Spinal cord (tissue), 10 donors: ENCODE data around the gene NCF4. TPM values are rescaled to one million over a fixed set of nuclear protein-coding genes. Genes with fewer than 3 reads are reported as not detected.

Experiments used
- DNase-seq, 6 donors: peaks; one replicate each; pipeline versions ENCODE4 v3.0.0 to v3.0.0-alpha.2; 2013 to 2015; ENCODE audit warnings: low spot score in 6 of 6, low read depth in 4 of 6
- H3K27ac ChIP-seq: one replicate; pipeline ENCODE4 v1.5.1; 2013; ENCODE audit warnings: low read depth, low read length, control low read depth
- H3K27me3 ChIP-seq: one replicate; pipeline ENCODE4 v1.6.1; 2013; ENCODE audit warnings: low read length; ENCODE audit not compliant: control insufficient read depth, insufficient read depth
- H3K36me3 ChIP-seq: one replicate; pipeline ENCODE4 v1.6.1; 2013; ENCODE audit warnings: low read length; ENCODE audit not compliant: control insufficient read depth, insufficient read depth
- H3K4me1 ChIP-seq: one replicate; pipeline ENCODE4 v1.6.1; 2013; ENCODE audit warnings: low read length; ENCODE audit not compliant: control insufficient read depth, insufficient read depth
- H3K4me3 ChIP-seq: one replicate; pipeline ENCODE4 v1.5.1; 2013; ENCODE audit warnings: low read depth, low read length, control low read depth
- H3K9me3 ChIP-seq: one replicate; pipeline ENCODE4 v1.6.1; 2013; ENCODE audit warnings: low read length; ENCODE audit not compliant: control insufficient read depth, insufficient read depth
- WGBS: methylation state at CpG from one replicate; pipeline ENCODE4 v1.1.5; 2013; ENCODE audit warnings: missing lambda C conversion rate; ENCODE audit not compliant: insufficient coverage; 5-methylcytosine and 5-hydroxymethylcytosine counted together
- polyA plus RNA-seq, 2 donors: library from polyadenylated mRNA; unstranded; fragments of 120-200 nt; gene quantifications; one replicate each; pipeline ENCODE4 v1.2.1, GENCODE V29; 2013; ENCODE audit not compliant: insufficient read length in 2 of 2
- total RNA-seq, 2 donors: library from RNA; depleted of rRNA in 1 of 2; stranded (reverse); fragments of 120-200 nt in 1 of 2; fragments of >200 nt in 1 of 2; gene quantifications; one replicate each; pipeline versions ENCODE4 v1.2.3 to v1.2.4, GENCODE V29; 2013 to 2014
- donor health status: healthy.

NCF4 gene
- total and polyA plus RNA-seq, 4 donors, result 3.4 to 9.0 (median 5.3) TPM

DNA sequence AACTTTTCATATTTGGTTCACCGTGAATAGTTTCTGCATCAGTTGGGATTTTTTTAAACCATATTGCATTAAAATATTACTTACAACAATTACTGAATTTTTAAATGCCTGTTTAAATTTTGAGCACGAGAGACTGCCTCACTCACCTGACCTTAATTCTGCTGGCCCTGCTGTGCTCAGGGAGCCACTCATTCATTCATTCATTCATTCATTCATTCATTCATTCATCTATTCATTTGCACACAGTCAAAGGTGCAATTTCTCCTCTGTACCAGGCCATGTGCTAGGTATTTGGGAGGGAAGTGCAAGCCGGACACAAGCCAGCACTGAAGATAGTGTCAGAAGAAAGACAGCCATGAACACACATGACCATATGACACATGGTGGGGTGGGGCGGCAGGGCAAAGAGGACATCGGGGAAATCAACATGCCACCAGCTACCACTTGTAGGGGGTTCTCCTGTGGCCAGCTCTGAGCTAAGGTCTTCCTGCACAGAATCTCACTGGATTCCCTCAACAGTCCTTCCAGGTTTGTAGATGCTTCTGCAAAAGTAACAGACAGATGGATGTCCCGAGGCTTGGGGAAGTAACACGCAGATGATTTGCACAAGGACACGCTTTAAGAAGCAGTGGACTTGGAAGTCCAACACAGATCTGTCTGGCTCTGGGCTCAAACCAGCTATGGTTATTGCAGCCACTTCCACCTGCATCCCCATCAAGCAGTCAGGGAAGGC, 52.1 kb downstream of the NCF4 start:
- Histone ChIP-seq H3K27ac (no peak overlapping the region), H3K36me3 (no peaks in the 10 kb centered on the region), H3K4me3 (no peak overlapping the region), H3K9me3 (no peaks in the 10 kb centered on the region), H3K27me3 (no peaks in the 10 kb centered on the region), H3K4me1 (no peaks in the 10 kb centered on the region)
- 93% methylated on average over 7 of the region's 8 CpGs for WGBS
- DNase-seq, result no peak

DNA sequence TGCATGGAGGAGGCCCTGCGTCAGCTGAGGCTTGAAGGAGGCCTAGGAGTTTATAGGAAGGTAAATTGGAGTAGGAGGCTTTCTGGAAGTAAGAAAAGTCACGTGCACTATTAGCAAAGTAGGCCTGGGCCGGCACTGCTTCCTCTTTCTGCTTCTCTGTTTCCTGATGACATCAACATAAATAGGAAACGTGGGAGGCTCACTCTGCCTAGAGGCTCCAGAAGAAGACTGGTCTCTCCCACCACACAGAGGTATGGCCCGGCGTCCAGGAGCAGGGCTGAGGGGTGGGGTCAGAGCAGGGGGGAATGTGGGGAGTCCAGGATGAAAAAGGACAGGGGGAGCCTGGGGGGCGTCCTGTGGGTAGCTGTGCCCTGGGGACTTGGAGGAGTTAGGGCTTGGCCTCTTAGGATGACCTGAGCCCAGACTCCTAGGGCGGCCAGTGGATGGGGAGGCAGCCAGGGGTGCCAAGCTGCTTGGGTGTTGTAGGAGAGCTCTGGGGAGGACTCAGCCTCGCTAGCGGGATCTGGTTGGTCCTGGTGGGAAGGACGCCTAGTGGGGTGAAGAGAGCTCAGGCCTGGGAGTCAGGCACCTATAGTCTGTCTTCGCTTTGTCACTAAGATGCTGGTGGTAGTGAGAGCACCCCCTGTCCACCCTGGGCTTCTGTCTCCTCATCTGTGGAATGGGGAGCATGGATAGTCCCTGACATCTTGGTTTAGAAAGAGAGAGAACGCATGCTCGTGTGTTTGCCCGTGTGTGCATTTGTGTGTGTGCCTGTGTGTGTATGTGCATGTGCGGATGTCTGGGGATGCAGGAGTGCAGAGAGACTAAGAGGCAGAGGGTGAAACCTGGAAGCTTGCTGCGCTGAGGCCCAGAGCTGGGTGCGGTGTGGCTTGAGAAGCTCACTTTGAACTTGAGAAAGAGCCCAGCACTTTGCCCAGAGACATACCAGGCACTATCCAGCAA, 52.9 kb downstream of the NCF4 start, which contains the start of gene CSF2RB:
TSS of gene CSF2RB (plus strand) at position 202 of the 963 bp plus-strand sequence. CDS start 8,580 bp downstream, outside the sequence.
- Histone ChIP-seq H3K4me3 (no peak within 1 kb of the TSS), H3K4me1 (no peaks in the 10 kb centered on the region), H3K27ac (no peak within 1 kb of the TSS), H3K36me3 (no peaks in the 10 kb centered on the region), H3K9me3 (no peaks in the 10 kb centered on the region), H3K27me3 (no peaks in the 10 kb centered on the region)
- WGBS, result 86% methylated on average over 12 of the region's 18 CpGs
- DNase-seq, result peak in 1 of 6 donors; percentile 10

DNA sequence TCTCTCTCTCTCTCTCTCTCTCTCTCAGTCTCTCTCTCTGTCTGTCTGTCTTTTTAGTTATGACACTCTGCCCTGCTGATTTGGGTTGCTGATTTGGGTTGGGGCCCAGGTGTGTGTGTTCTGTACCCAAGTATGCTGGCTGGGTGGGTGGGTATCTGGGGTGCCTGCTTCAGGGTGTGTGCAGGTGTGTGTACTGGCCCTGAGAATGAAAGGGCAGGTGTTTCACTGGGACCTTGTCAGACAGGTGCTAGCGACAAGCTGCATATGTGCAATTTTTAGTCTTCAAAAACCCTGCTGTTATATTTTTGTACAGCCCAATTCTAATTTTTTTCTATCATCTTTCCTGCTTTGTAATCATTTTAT, 53.6 kb downstream of the NCF4 start:
- H3K9me3 ChIP-seq, result no peaks in the 10 kb centered on the region
- no peak for DNase-seq
- no peaks in the 10 kb centered on the region for H3K4me1 ChIP-seq
- H3K27ac ChIP-seq, result no peak overlapping the region
- no peaks in the 10 kb centered on the region for H3K27me3 ChIP-seq
- no CpG with 5 or more reads among the region's 1 CpG for WGBS
- no peaks in the 10 kb centered on the region for H3K36me3 ChIP-seq
- no peak overlapping the region for H3K4me3 ChIP-seq

DNA sequence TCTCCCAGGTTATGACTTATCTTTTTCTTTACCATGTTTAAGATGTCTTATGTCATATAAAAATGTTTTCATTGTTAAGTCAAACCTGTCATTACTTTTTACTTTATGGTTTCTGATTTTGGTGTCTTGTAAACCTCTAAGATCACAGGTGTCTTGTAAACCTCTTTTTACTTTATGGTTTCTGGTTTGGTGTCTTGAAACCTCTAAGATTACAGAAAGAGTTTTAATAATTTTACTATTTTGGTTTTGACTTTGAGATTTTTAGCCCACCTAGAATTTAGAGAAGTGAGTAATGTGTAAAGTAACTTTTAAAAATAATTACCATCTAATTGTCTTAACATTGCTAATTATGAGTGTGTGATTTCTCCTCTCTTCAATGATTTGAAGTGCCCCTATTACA, 55.2 kb downstream of the NCF4 start:
- H3K27me3 ChIP-seq, result no peaks in the 10 kb centered on the region
- H3K4me1 ChIP-seq, result no peaks in the 10 kb centered on the region
- no peaks in the 10 kb centered on the region for H3K9me3 ChIP-seq
- no peak overlapping the region for H3K4me3 ChIP-seq
- H3K36me3 ChIP-seq, result no peaks in the 10 kb centered on the region
- no peak overlapping the region for H3K27ac ChIP-seq
- no peak for DNase-seq

DNA sequence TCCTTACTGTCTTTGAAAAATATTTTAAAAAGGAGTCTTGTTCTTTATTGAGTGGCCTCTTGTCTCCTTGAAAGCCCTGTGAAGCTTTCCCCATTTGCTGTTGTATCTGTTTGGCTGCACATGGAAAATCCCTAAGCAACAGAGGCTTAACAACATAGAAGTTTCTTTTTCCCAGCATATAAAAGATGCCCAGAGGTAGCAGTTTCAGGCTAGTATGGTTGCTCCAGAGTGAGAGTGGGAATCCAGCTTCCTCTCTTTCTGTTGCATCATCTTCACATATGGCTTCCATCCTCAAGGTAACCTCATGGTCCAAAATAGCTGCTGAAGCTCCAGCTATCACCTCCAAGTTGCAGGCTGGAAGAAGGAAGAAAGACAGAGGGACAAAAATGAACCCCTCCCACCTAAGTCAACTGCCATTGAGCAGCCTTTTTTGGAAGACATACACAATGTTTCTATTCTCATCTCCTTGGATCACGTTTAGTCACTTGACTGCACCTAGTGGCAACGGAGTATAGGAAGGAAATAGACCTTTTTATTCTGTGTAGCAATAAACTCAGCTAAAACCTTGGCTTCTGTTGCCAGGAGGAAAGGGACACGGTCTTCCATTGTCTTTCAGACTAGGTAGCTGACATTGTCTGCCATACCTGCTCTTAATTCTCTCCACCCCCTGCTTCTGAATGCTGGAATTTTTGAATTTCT, 57.9 kb downstream of the NCF4 start:
- no peak for DNase-seq
- Histone ChIP-seq H3K4me3 (no peak overlapping the region), H3K9me3 (no peaks in the 10 kb centered on the region), H3K27ac (no peak overlapping the region), H3K36me3 (no peaks in the 10 kb centered on the region), H3K27me3 (no peaks in the 10 kb centered on the region), H3K4me1 (peaks cover 13% of the 10 kb centered on the region)
- 57% methylated on average over 1 of the region's 3 CpGs for WGBS

DNA sequence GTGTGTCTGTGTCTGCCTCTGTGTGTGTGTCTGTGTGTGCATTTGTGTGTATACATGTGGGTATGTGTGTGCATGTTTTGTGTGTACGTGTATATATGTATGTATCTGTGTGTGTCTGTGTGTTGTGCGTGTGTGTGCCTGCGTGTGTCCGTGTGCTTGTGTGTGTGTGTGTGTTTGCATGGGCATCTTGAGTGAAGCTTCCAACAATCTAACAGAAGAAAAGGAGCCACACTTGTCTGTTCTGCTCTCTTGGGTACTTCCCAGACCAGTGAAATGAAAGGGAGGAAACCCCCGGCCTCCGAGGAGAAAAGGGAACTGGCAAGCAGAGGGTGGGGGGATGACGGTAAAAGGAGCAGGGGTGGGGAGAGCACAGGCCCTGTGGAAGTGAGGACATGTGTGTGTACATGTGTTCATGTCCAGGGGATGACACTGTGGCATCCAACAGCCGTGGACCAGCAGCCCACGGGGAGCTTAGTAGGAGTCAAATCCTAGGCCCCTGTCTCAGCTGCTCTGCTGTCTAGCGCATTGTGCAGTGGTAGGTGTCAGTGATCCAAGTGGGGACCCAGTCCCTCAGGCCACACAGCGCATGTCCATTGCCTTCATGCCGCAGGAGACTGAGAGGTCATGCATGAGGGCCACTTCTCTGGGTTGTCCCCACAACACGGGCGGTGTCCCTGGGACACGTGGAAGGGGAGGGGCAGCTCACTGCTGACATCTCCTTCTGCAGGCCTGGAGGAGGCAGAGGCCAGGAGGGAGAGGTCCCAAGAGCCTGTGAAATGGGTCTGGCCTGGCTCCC, 60.7 kb downstream of the NCF4 start:
- peaks cover 13% of the 10 kb centered on the region for H3K4me1 ChIP-seq
- H3K36me3 ChIP-seq, result no peaks in the 10 kb centered on the region
- DNase-seq, result peak in 1 of 6 donors; percentile 10
- H3K27ac ChIP-seq, result no peak overlapping the region
- no peak overlapping the region for H3K4me3 ChIP-seq
- H3K27me3 ChIP-seq, result no peaks in the 10 kb centered on the region
- WGBS, result 69% methylated on average over 11 of the region's 15 CpGs
- no peaks in the 10 kb centered on the region for H3K9me3 ChIP-seq

DNA sequence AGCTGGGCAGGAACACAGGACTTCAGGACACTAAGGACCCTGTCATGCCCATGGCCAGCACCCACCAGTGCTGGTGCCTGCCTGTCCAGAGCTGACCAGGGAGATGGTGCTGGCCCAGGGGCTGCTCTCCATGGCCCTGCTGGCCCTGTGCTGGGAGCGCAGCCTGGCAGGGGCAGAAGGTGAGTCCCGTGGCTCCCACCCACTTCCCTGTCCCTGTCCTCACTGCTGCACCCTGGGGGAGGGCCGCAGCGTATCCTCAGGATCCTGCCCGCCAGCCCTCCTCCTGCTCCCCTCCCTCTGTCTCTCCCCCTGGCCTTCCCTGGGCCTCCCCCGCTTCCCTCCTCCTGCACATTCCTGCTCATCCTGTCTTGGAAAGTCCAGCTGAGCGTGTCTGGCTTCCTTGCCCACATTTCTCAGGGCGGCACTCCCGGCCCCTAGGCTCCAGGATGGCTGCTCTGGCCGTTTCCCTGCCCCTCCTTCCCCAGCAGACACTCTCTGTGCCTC, 61.4 kb downstream of the NCF4 start:
- Histone ChIP-seq H3K36me3 (no peaks in the 10 kb centered on the region), H3K4me1 (peaks cover 13% of the 10 kb centered on the region), H3K4me3 (no peak overlapping the region), H3K9me3 (no peaks in the 10 kb centered on the region), H3K27ac (no peak overlapping the region), H3K27me3 (no peaks in the 10 kb centered on the region)
- 52% methylated on average over 10 of the region's 10 CpGs for WGBS
- peak in 1 of 6 donors; percentile 23 for DNase-seq

DNA sequence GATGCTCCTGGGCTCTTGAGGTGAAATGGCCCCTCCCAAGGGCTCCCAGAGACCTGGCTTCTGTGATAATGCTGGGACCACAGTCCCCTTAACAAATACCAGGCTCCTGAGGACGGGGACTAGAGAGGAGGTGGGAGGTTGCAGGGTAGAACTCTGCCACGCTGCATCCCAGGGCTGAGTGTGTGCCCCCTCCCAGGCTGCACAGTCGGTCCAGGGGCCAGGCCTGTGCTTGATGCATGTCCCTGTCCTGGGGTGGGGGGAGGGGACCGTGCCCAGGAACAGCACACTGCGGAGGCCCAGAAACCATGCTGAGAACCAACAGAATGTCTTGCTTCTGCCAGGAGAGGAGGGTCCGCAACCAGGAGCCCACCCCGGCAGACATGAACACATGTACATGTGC, 61.9 kb downstream of the NCF4 start:
- WGBS, result 69% methylated on average over 6 of the region's 7 CpGs
- Histone ChIP-seq H3K9me3 (no peaks in the 10 kb centered on the region), H3K4me3 (no peak overlapping the region), H3K27me3 (no peaks in the 10 kb centered on the region), H3K4me1 (peaks cover 13% of the 10 kb centered on the region), H3K36me3 (no peaks in the 10 kb centered on the region), H3K27ac (no peak overlapping the region)
- DNase-seq, result no peak
